ENCODE results near the gene AMN.

The AMN gene

GRCh38 chr14:102939329-102939728, 16.9 kb downstream of the AMN start:
- no peaks in the 10 kb centered on the region for H3K27me3 Mint-ChIP-seq
- no peak overlapping the region for H3K4me3 Mint-ChIP-seq
- no peaks in the 10 kb centered on the region for H3K36me3 Mint-ChIP-seq (ENCODE audit: low read depth)
- H3K4me1 Mint-ChIP-seq (ENCODE audit: low read depth), result no peaks in the 10 kb centered on the region
- no peak overlapping the region for H3K27ac Mint-ChIP-seq
- H3K9me3 Mint-ChIP-seq, result no peaks in the 10 kb centered on the region

GRCh38 chr14:102939820-102940561, 17.5 kb downstream of the AMN start:
- Mint-ChIP-seq H3K4me1 (ENCODE audit: low read depth) (no peaks in the 10 kb centered on the region), H3K4me3 (no peak overlapping the region), H3K36me3 (ENCODE audit: low read depth) (no peaks in the 10 kb centered on the region), H3K27ac (no peak overlapping the region), H3K27me3 (no peaks in the 10 kb centered on the region), H3K9me3 (no peaks in the 10 kb centered on the region)

GRCh38 chr14:102940729-102941362, 18.4 kb downstream of the AMN start:
- Mint-ChIP-seq H3K9me3 (no peaks in the 10 kb centered on the region), H3K4me1 (ENCODE audit: low read depth) (no peaks in the 10 kb centered on the region), H3K27ac (no peak overlapping the region)

GRCh38 chr14:102941419-102942011, 19.1 kb downstream of the AMN start:
- H3K27ac Mint-ChIP-seq, result no peak overlapping the region
- H3K27me3 Mint-ChIP-seq, result no peaks in the 10 kb centered on the region

More at GRCh38 chr14:102940729-102941362, 18.4 kb downstream of the AMN start:
- Mint-ChIP-seq H3K36me3 (ENCODE audit: low read depth) (no peaks in the 10 kb centered on the region), H3K27me3 (no peaks in the 10 kb centered on the region), H3K4me3 (no peak overlapping the region)

GRCh38 chr14:102942069-102942468, 19.6 kb downstream of the AMN start:
- H3K4me1 Mint-ChIP-seq (ENCODE audit: low read depth), result peaks cover 8% of the 10 kb centered on the region
- H3K4me3 Mint-ChIP-seq, result no peak overlapping the region
- no peaks in the 10 kb centered on the region for H3K9me3 Mint-ChIP-seq
- no peaks in the 10 kb centered on the region for H3K27me3 Mint-ChIP-seq
- no peaks in the 10 kb centered on the region for H3K36me3 Mint-ChIP-seq (ENCODE audit: low read depth)
- H3K27ac Mint-ChIP-seq, result no peak overlapping the region

More at GRCh38 chr14:102941419-102942011, 19.1 kb downstream of the AMN start:
- Mint-ChIP-seq H3K4me3 (no peak overlapping the region), H3K4me1 (ENCODE audit: low read depth) (peaks cover 2% of the 10 kb centered on the region), H3K9me3 (no peaks in the 10 kb centered on the region), H3K36me3 (ENCODE audit: low read depth) (no peaks in the 10 kb centered on the region)

GRCh38 chr14:102943454-102943853, 21.0 kb downstream of the AMN start:
- Mint-ChIP-seq H3K4me1 (ENCODE audit: low read depth) (peaks cover 16% of the 10 kb centered on the region), H3K9me3 (no peaks in the 10 kb centered on the region), H3K27me3 (no peaks in the 10 kb centered on the region), H3K36me3 (ENCODE audit: low read depth) (no peaks in the 10 kb centered on the region), H3K4me3 (no peak overlapping the region), H3K27ac (no peak overlapping the region)

- peaks cover 19% of the 10 kb centered on the region for H3K4me1 Mint-ChIP-seq (ENCODE audit: low read depth)
- no peaks in the 10 kb centered on the region for H3K27me3 Mint-ChIP-seq
- H3K27ac Mint-ChIP-seq, result no peak overlapping the region
- H3K4me3 Mint-ChIP-seq, result no peak overlapping the region
- H3K36me3 Mint-ChIP-seq (ENCODE audit: low read depth), result no peaks in the 10 kb centered on the region
- no peaks in the 10 kb centered on the region for H3K9me3 Mint-ChIP-seq
Measured at GRCh38 chr14:102943979-102944378, 21.5 kb downstream of the AMN start.

GRCh38 chr14:102944448-102945330, 22.2 kb downstream of the AMN start:
- H3K27ac Mint-ChIP-seq, result no peak overlapping the region
- H3K36me3 Mint-ChIP-seq (ENCODE audit: low read depth), result no peaks in the 10 kb centered on the region
- H3K9me3 Mint-ChIP-seq, result no peaks in the 10 kb centered on the region
- H3K4me1 Mint-ChIP-seq (ENCODE audit: low read depth), result peaks cover 26% of the 10 kb centered on the region
- no peak overlapping the region for H3K4me3 Mint-ChIP-seq
- no peaks in the 10 kb centered on the region for H3K27me3 Mint-ChIP-seq

GRCh38 chr14:102945346-102946130, 23.1 kb downstream of the AMN start:
- Mint-ChIP-seq H3K27ac (no peak overlapping the region), H3K4me1 (ENCODE audit: low read depth) (peaks cover 29% of the 10 kb centered on the region), H3K27me3 (no peaks in the 10 kb centered on the region), H3K36me3 (ENCODE audit: low read depth) (no peaks in the 10 kb centered on the region), H3K4me3 (no peak overlapping the region), H3K9me3 (no peaks in the 10 kb centered on the region)

GRCh38 chr14:102947321-102948103, 25.0 kb downstream of the AMN start:
- Mint-ChIP-seq H3K4me3 (no peak overlapping the region), H3K36me3 (ENCODE audit: low read depth) (no peaks in the 10 kb centered on the region), H3K9me3 (no peaks in the 10 kb centered on the region), H3K27ac (no peak overlapping the region), H3K4me1 (ENCODE audit: low read depth) (peaks cover 29% of the 10 kb centered on the region), H3K27me3 (no peaks in the 10 kb centered on the region)

GRCh38 chr14:102948698-102949061, 26.2 kb downstream of the AMN start:
- no peak overlapping the region for H3K4me3 Mint-ChIP-seq

GRCh38 chr14:102949062-102949800, 26.8 kb downstream of the AMN start:
- Mint-ChIP-seq H3K9me3 (no peaks in the 10 kb centered on the region), H3K4me3 (no peak overlapping the region), H3K27me3 (no peaks in the 10 kb centered on the region), H3K27ac (peak overlapping the region; percentile 39), H3K36me3 (ENCODE audit: low read depth) (no peaks in the 10 kb centered on the region), H3K4me1 (ENCODE audit: low read depth) (peaks cover 29% of the 10 kb centered on the region)

More at GRCh38 chr14:102948698-102949061, 26.2 kb downstream of the AMN start:
- Mint-ChIP-seq H3K27ac (peak overlapping the region; percentile 39), H3K4me1 (ENCODE audit: low read depth) (peaks cover 29% of the 10 kb centered on the region), H3K36me3 (ENCODE audit: low read depth) (no peaks in the 10 kb centered on the region), H3K27me3 (no peaks in the 10 kb centered on the region), H3K9me3 (no peaks in the 10 kb centered on the region)

- no peak overlapping the region for H3K27ac Mint-ChIP-seq
- no peak overlapping the region for H3K4me3 Mint-ChIP-seq
- H3K9me3 Mint-ChIP-seq, result no peaks in the 10 kb centered on the region
- no peaks in the 10 kb centered on the region for H3K36me3 Mint-ChIP-seq (ENCODE audit: low read depth)
- H3K4me1 Mint-ChIP-seq (ENCODE audit: low read depth), result peaks cover 29% of the 10 kb centered on the region
- no peaks in the 10 kb centered on the region for H3K27me3 Mint-ChIP-seq
Measured at GRCh38 chr14:102949801-102950451, 27.5 kb downstream of the AMN start.

Measured in stimulated activated naive CD8-positive, alpha-beta T cell treated with anti-CD3 and anti-CD28 coated beads, Interleukin-15, Interleukin-2, amounts not matched to agents 100 ng/mL and 50 ng/mL, for 24 hours (primary cell).